OCI-LY3 (cell line): ENCODE data around the gene SREBF1.

Experiments used
- EZH2phosphoT487 ChIP-seq: fragments of 200-600 bp; shearing (Covaris generic); IDR thresholded peaks from 2 replicates; pipeline ENCODE4 v1.6.1; 2018; ENCODE audit warnings: antibody characterized with exemption, mixed run types, low read depth
- TF ChIP-seq, protein P1 (sequence below): fragments of 200-600, 300-600 bp; sonication (generic); IDR thresholded peaks from 2 replicates; pipeline ENCODE4 v1.5.1; 2014; ENCODE audit warnings: antibody characterized with exemption, low read length, low read depth

DNA sequence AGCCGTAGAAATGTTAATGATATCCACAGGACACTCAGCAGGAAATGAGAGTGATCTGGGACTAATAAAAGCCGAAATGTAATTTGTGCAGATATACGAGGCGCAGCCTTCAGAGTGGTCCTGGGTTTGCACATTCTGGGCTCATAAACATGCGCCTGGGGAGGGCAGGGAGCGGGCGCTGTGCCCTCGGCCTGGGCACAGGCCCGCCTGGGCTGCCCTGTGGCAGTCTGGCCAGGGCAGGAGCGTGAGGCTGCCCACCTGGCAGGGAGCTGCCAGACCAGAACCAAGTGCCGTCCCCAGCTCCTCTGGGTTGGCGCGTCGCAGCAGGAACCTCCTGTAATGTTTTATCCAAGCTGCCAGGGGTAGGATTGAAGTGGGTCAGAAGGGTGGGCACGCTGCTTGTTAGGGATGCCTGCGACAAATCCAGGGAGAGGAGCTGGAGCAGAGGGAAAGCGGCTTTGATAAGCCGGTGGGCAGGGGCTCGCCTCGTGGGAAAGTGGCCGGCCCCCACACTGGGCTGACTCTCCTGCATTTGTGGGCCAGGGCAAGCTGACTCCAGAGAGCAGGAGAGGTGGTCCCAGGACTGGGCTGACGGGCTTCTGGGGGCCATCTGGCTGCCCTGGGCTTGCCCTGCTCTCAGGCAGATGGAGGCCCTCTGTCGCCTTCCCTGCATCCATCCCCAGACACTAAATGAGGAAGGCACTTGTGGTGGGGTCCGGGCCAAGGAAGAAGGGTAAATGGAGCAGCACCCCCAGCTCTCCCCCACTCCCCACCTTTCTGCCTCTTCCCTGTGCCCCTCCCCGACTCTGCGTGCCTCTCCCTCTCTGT, 45.9 kb downstream of the SREBF1 start:
- TF ChIP-seq, protein P1, sequence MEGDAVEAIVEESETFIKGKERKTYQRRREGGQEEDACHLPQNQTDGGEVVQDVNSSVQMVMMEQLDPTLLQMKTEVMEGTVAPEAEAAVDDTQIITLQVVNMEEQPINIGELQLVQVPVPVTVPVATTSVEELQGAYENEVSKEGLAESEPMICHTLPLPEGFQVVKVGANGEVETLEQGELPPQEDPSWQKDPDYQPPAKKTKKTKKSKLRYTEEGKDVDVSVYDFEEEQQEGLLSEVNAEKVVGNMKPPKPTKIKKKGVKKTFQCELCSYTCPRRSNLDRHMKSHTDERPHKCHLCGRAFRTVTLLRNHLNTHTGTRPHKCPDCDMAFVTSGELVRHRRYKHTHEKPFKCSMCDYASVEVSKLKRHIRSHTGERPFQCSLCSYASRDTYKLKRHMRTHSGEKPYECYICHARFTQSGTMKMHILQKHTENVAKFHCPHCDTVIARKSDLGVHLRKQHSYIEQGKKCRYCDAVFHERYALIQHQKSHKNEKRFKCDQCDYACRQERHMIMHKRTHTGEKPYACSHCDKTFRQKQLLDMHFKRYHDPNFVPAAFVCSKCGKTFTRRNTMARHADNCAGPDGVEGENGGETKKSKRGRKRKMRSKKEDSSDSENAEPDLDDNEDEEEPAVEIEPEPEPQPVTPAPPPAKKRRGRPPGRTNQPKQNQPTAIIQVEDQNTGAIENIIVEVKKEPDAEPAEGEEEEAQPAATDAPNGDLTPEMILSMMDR: no peak
- TF ChIP-seq EZH2phosphoT487: no peak
